Lower leg skin (tissue), 4 donors: ENCODE results near the gene DOCK3. TPM values are rescaled to one million over a fixed set of nuclear protein-coding genes. Genes with fewer than 3 reads are reported as not detected.

Experiments
- DNase-seq, 2 donors: peaks; one replicate each; pipeline ENCODE4 v3.0.0-alpha.2; 2019; ENCODE audit warnings: low spot score in 2 of 2
- H3K4me3 ChIP-seq: fragments of 200-600 bp; sonication (generic); 2 replicates; pipeline ENCODE4 v1.5.1; 2017; ENCODE audit warnings: mild to moderate bottlenecking, low read depth; ENCODE audit not compliant: poor library complexity, severe bottlenecking
- CTCF ChIP-seq, 3 donors: fragments of 450-650 bp; IDR thresholded peaks; one replicate each; pipeline ENCODE4 v1.5.1; 2016; ENCODE audit warnings: antibody characterized with exemption in 3 of 3, mild to moderate bottlenecking in 3 of 3, moderate library complexity in 2 of 3
- POLR2A ChIP-seq, 2 donors: fragments of 450-650 bp; IDR thresholded peaks; one replicate each; pipeline ENCODE4 v1.6.1; 2016 to 2017; ENCODE audit warnings: antibody characterized with exemption in 2 of 2, mild to moderate bottlenecking in 1 of 2, moderate library complexity in 1 of 2
- WGBS, 2 donors: methylation state at CpG; one replicate each; pipeline ENCODE4 v1.1.5; 2018; 5-methylcytosine and 5-hydroxymethylcytosine counted together
- intact Hi-C: fragments of 100-400 bp; cut with DNase I; formaldehyde crosslinking; loops from one replicate; pipeline ENCODE4 v1.15.0; 2023; ENCODE audit warnings: low total_unique reads
- total RNA-seq, 4 donors: library from RNA; depleted of rRNA; stranded (reverse); fragments of >200 nt; gene quantifications; one replicate each; pipeline ENCODE4 v1.1.0, GENCODE V29; 2016

DOCK3 gene
- total RNA-seq = 1 to 10 TPM; 2.0 to 4.5 (median 3.0) TPM

GRCh38 chr3:50674349-50675178, at the start of gene DOCK3:
Gene DOCK3 (plus strand): TSS chr3:50674927. CDS start chr3:50675264, 337 bp downstream.
- intact Hi-C loops = no loop called here
- WGBS, 2 donors = 12 to 17% methylated on average over 21 to 26 of the region's 89 CpGs
- peak within 1 kb of the TSS; percentile 26 for H3K4me3 ChIP-seq
- TF ChIP-seq POLR2A (IDR thresholded peaks at IDR 0.05) = no peak
- TF ChIP-seq CTCF (IDR thresholded peaks at IDR 0.05) = no peak
- peak in 1 of 2 donors; percentile 87 for DNase-seq

GRCh38 chr3:50625231-50626182, 49.2 kb upstream of the DOCK3 start:
- intact Hi-C loops = no loop called here
- no peak for DNase-seq
- TF ChIP-seq CTCF (IDR thresholded peaks at IDR 0.05) (no peak), POLR2A (IDR thresholded peaks at IDR 0.05) (no peak)
- H3K4me3 ChIP-seq = no peak overlapping the region
- 70 to 76% methylated on average over 13 to 17 of the region's 18 CpGs for WGBS, 2 donors

GRCh38 chr3:50626401-50626800, 48.3 kb upstream of the DOCK3 start:
- 89 to 94% methylated on average over 3 of the region's 3 CpGs for WGBS, 2 donors
- intact Hi-C loops = no loop called here
- no peak for DNase-seq

GRCh38 chr3:50627407-50628051, 47.2 kb upstream of the DOCK3 start:
- intact Hi-C loops = no loop called here
- H3K4me3 ChIP-seq = no peak overlapping the region
- 15 to 35% methylated on average over 4 to 6 of the region's 6 CpGs for WGBS, 2 donors
- peak in 1 of 2 donors; percentile 58 for DNase-seq
- no peak for TF ChIP-seq POLR2A (IDR thresholded peaks at IDR 0.05)
- no peak for TF ChIP-seq CTCF (IDR thresholded peaks at IDR 0.05)

More at GRCh38 chr3:50626401-50626800, 48.3 kb upstream of the DOCK3 start:
- TF ChIP-seq POLR2A (IDR thresholded peaks at IDR 0.05) (no peak), CTCF (IDR thresholded peaks at IDR 0.05) (no peak)
- H3K4me3 ChIP-seq = no peak overlapping the region

- intact Hi-C loops = no loop called here
- no peak overlapping the region for H3K4me3 ChIP-seq
- TF ChIP-seq POLR2A (IDR thresholded peaks at IDR 0.05) = no peak
- TF ChIP-seq CTCF (IDR thresholded peaks at IDR 0.05) = no peak
- no peak for DNase-seq
- 97 to 98% methylated on average over 3 of the region's 3 CpGs for WGBS, 2 donors
Observed at GRCh38 chr3:50628601-50629000, 46.1 kb upstream of the DOCK3 start.
